ENCODE results near the gene DDX23.

DDX23 gene

DNA sequence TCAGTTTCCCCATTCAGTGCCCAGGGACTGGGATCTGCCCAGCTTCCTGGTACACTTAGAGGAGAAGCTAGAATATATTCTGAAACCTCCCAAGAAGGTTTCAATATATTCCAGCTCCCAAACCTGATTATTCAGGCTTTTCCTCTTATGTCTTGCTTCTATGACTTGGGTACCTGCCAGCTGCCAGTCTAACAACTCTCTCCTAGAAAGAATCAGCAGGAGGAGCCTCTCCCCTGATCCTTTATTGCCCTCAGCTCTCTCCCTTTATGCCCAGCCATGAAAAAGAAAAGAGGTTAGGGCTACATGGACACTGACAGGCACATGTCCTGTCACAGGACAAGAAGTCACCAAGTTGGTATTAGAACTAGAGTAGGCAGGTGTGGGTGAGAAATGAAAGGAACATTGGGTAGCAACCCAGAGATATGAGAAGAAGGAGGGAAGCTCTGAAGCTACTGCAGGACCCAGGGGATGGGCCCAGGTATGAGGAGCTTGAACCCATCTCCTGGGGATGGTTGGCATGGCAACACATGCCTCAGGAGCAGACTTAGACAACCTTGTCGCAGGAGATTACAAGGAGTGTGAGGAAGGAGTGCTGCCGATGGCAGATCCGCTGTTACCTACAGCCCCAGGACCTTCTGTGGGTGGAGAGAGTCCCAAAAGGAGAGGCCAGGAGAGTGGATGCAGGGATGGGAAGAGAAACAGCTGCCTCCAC, 35.7 kb downstream of the DDX23 start:
- ATAC-seq (ENCODE audit: low read depth), result no peak
- H3K4me3 ChIP-seq (ENCODE audit: severe bottlenecking), result peak overlapping the region; percentile 42
- no peak for DNase-seq (ENCODE audit: low spot score)
- no peaks in the 10 kb centered on the region for H3K4me1 ChIP-seq (ENCODE audit: insufficient read depth, poor library complexity, severe bottlenecking)
- H3K9me3 ChIP-seq (ENCODE audit: severe bottlenecking), result no peaks in the 10 kb centered on the region
- H3K27ac ChIP-seq (ENCODE audit: poor library complexity, severe bottlenecking), result peak overlapping the region; percentile 64
- H3K27me3 ChIP-seq (ENCODE audit: insufficient read depth, poor library complexity, severe bottlenecking), result no peaks in the 10 kb centered on the region
- no peaks in the 10 kb centered on the region for H3K36me3 ChIP-seq (ENCODE audit: low read depth)
- TF ChIP-seq, protein P1, sequence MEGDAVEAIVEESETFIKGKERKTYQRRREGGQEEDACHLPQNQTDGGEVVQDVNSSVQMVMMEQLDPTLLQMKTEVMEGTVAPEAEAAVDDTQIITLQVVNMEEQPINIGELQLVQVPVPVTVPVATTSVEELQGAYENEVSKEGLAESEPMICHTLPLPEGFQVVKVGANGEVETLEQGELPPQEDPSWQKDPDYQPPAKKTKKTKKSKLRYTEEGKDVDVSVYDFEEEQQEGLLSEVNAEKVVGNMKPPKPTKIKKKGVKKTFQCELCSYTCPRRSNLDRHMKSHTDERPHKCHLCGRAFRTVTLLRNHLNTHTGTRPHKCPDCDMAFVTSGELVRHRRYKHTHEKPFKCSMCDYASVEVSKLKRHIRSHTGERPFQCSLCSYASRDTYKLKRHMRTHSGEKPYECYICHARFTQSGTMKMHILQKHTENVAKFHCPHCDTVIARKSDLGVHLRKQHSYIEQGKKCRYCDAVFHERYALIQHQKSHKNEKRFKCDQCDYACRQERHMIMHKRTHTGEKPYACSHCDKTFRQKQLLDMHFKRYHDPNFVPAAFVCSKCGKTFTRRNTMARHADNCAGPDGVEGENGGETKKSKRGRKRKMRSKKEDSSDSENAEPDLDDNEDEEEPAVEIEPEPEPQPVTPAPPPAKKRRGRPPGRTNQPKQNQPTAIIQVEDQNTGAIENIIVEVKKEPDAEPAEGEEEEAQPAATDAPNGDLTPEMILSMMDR (IDR thresholded peaks at IDR 0.05; ENCODE audit: poor library complexity, severe bottlenecking), result no peak

DNA sequence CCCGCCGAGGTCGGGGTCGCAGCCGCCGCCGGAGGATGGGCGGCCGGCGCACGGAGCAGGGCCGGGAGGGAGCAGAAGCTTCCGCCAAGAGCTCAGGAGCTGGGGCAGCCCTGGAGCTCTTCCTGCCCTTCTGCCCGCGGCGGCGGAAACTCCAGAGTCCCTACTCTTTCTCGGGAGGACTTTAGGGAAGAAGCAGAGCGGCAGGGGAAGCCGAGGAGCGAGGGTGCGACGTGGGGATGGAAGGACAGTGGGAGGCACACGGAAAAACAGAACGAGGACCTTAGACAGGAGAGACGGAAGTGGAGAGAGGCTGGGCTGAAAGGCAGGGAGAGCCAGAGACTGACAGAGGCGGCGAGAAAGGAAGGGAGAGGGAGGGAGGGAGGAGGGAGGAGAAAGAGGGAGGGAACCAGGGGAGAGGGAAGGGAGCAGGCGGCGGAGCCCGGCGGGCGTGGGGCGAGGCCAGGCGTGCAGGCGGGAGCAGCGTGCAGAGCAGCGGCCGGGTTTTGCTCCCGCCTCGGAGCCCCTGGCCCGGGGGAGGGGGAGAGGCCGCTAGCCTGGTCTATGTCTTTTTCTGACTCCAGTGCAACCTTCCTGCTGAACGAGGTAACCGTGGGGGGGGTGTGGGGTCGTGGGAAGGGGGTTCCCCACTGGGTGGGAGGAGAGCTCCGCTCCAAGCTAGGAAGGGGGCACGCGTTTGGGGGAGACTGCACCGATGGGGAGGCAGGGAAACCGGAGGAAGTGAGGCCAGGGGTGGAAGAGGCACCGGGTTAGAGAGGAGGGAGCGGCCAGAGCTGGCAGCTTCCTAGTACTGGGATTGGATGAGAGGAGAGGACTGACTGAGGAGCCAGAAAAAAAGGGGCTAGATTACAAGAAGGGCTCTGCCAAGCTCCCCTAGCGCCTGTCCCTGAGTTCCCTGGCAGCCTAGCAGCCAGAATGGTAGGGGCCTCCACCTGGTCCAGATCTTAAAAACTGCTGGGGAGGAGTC, 36.5 kb downstream of the DDX23 start:
- Histone ChIP-seq H3K36me3 (ENCODE audit: low read depth) (no peaks in the 10 kb centered on the region), H3K9me3 (ENCODE audit: severe bottlenecking) (no peaks in the 10 kb centered on the region), H3K27ac (ENCODE audit: poor library complexity, severe bottlenecking) (peak overlapping the region; percentile 64), H3K27me3 (ENCODE audit: insufficient read depth, poor library complexity, severe bottlenecking) (no peaks in the 10 kb centered on the region), H3K4me3 (ENCODE audit: severe bottlenecking) (peak overlapping the region; percentile 42), H3K4me1 (ENCODE audit: insufficient read depth, poor library complexity, severe bottlenecking) (no peaks in the 10 kb centered on the region)
- peak; percentile 69 for ATAC-seq (ENCODE audit: low read depth)
- TF ChIP-seq, protein P1 (IDR thresholded peaks at IDR 0.05; ENCODE audit: poor library complexity, severe bottlenecking), result no peak
- DNase-seq (ENCODE audit: low spot score), result no peak

DNA sequence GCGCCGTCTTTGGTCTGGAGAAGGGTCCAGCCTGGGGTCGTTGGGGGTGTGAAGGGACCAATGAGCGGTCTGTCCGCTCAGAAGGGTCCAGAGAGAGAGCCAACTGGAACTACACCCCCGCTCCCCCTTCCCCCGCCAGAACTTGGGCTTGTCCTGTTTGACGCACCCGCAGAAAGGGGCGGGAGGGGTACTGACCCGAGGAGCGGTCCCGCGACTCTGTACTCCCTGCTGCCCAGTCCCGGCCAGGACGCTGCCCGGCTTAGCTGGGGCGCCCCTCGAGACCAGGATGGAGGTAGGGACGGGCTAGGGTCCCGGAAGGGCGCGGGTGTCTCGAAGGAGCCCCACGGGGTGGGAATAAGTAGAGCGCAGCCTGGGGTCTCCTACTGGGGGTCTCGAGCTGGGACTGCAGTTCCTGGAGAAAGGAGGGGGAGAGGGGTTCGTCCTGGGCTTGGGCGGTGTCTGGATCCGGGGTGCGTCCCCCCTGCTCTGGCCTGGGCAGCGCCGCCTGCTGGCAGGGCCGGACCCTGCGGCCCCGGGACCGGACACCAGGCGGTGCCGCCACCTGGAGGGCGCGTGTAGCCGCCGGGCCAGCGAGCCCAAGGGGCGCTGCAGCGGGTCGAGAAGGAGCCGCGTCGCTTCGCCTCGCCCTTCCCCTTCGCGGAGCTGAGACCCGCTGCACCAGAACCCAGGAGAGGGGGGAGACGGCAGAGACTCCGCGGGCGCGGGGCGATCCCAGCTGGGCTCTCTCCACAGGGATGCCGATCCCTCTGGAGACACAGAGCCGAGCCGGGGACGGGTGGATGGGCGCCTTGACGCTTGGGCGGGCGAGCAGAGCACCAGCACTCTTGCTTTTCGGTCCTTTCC, 37.5 kb downstream of the DDX23 start:
- no peak for DNase-seq (ENCODE audit: low spot score)
- Histone ChIP-seq H3K4me3 (ENCODE audit: severe bottlenecking) (peak overlapping the region; percentile 42), H3K27ac (ENCODE audit: poor library complexity, severe bottlenecking) (peak overlapping the region; percentile 64), H3K36me3 (ENCODE audit: low read depth) (no peaks in the 10 kb centered on the region), H3K27me3 (ENCODE audit: insufficient read depth, poor library complexity, severe bottlenecking) (no peaks in the 10 kb centered on the region), H3K4me1 (ENCODE audit: insufficient read depth, poor library complexity, severe bottlenecking) (no peaks in the 10 kb centered on the region), H3K9me3 (ENCODE audit: severe bottlenecking) (no peaks in the 10 kb centered on the region)
- ATAC-seq (ENCODE audit: low read depth), result peak; percentile 65
- TF ChIP-seq, protein P1 (IDR thresholded peaks at IDR 0.05; ENCODE audit: poor library complexity, severe bottlenecking), result peak; percentile 99

- no peaks in the 10 kb centered on the region for H3K36me3 ChIP-seq (ENCODE audit: low read depth)
- TF ChIP-seq, protein P1 (IDR thresholded peaks at IDR 0.05; ENCODE audit: poor library complexity, severe bottlenecking), result no peak
- no peaks in the 10 kb centered on the region for H3K9me3 ChIP-seq (ENCODE audit: severe bottlenecking)
- DNase-seq (ENCODE audit: low spot score) (no peak), ATAC-seq (ENCODE audit: low read depth) (no peak)
- no peaks in the 10 kb centered on the region for H3K27me3 ChIP-seq (ENCODE audit: insufficient read depth, poor library complexity, severe bottlenecking)
- no peaks in the 10 kb centered on the region for H3K4me1 ChIP-seq (ENCODE audit: insufficient read depth, poor library complexity, severe bottlenecking)
- H3K4me3 ChIP-seq (ENCODE audit: severe bottlenecking), result peak overlapping the region; percentile 42
- peak overlapping the region; percentile 64 for H3K27ac ChIP-seq (ENCODE audit: poor library complexity, severe bottlenecking)
Measured at GRCh38 chr12:48813465-48814261, 38.3 kb downstream of the DDX23 start.

Measured in RWPE2 (cell line).